ENCODE data around the gene ANKRD6. TPM values are rescaled to one million over a fixed set of nuclear protein-coding genes. Genes with fewer than 3 reads are reported as not detected.
A peak's percentile ranks its signal among the peaks of the same experiment; 100 is the strongest.

Gene ANKRD6
- total RNA-seq, 1 donor from 2014 or later, result 6.2 TPM

DNA sequence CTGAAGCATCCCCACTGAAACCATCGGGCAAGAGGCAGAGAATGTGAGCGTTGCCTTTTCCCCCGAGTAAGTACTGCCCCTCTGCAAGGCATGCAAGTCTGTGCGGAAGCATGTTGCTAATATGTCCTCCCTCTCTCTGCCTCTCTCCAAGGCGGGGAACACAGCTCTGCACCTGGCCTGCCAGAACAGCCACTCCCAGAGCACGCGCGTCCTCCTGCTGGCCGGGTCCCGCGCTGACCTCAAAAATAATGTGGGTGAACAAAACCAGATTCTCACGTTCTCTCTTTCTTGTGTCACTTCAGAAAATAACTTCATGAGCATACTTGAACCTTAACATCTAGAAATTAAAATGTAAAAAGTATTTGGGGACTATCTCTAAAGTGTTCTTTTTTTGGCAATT lies 179.2 kb downstream of the ANKRD6 start:
- TF ChIP-seq, protein P1, sequence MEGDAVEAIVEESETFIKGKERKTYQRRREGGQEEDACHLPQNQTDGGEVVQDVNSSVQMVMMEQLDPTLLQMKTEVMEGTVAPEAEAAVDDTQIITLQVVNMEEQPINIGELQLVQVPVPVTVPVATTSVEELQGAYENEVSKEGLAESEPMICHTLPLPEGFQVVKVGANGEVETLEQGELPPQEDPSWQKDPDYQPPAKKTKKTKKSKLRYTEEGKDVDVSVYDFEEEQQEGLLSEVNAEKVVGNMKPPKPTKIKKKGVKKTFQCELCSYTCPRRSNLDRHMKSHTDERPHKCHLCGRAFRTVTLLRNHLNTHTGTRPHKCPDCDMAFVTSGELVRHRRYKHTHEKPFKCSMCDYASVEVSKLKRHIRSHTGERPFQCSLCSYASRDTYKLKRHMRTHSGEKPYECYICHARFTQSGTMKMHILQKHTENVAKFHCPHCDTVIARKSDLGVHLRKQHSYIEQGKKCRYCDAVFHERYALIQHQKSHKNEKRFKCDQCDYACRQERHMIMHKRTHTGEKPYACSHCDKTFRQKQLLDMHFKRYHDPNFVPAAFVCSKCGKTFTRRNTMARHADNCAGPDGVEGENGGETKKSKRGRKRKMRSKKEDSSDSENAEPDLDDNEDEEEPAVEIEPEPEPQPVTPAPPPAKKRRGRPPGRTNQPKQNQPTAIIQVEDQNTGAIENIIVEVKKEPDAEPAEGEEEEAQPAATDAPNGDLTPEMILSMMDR (conservative IDR thresholded peaks at IDR 0.05; ENCODE audit: low read depth, low read length), result peak; percentile 15
- DNase-seq (ENCODE audit: low read depth), result no peak
- no peak overlapping the region for H3K4me3 ChIP-seq (ENCODE audit: low read depth, low read length)

DNA sequence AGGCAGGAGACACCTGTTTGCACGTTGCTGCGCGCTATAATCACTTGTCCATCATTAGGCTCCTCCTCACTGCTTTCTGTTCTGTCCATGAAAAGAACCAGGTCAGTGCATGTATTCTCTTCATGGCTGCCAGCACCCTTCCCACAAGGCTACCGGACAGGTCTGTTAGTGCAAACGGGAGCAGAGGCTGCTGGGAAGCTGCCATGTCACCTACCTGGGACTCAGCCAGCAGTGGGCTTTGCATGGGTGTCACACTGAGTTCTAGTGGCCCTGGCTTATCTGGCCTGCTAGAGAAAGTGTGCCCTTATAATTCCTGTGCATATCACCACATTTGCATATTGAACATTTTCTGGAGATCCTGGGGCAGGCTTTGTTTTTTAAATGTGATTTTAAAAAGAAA lies 180.8 kb downstream of the ANKRD6 start:
- no peak overlapping the region for H3K4me3 ChIP-seq (ENCODE audit: low read depth, low read length)
- TF ChIP-seq, protein P1 (conservative IDR thresholded peaks at IDR 0.05; ENCODE audit: low read depth, low read length), result no peak
- DNase-seq (ENCODE audit: low read depth), result no peak

DNA sequence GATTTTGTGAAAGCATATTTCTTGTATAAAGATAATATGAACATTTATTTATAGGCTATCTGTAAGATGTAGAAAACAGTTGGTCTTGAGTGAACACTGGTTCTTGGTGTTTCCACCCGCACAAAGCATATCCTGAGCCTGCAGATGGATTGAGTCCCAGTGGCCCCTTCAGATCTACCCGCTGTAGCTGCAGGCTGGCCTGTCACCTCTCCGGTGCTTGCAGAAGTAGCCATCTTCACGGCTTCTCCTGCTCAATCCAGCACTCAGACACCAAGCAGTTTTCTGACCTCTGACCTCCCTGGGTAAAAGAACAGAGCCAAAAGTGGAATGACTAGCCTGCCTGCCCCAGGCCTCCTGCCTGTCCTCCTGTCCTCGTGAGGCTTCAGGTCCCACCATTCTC lies 182.9 kb downstream of the ANKRD6 start:
- DNase-seq (ENCODE audit: low read depth), result no peak

DNA sequence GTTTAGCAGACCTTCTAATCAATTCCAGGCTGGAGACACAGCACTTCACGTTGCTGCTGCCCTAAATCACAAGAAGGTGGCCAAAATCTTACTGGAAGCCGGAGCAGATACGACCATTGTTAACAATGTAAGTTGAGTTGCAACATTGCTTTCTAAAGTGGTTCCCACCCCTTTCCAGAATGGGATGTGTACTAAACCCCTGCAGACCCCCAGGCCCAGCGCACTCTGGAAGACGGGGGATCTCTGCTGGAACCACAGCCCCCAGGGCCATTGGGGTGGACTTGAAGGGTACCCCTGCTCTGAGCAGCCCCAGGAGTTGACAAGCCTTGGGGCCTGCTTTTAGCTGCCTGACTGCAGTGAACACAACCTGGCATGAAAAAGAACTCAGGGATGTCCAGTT lies 183.6 kb downstream of the ANKRD6 start:
- H3K4me3 ChIP-seq (ENCODE audit: low read depth, low read length), result no peak overlapping the region
- TF ChIP-seq, protein P1 (conservative IDR thresholded peaks at IDR 0.05; ENCODE audit: low read depth, low read length), result no peak
- no peak for DNase-seq (ENCODE audit: low read depth)

More for the DNA sequence above, 182.9 kb downstream of the ANKRD6 start:
- no peak overlapping the region for H3K4me3 ChIP-seq (ENCODE audit: low read depth, low read length)
- TF ChIP-seq, protein P1 (conservative IDR thresholded peaks at IDR 0.05; ENCODE audit: low read depth, low read length), result no peak

DNA sequence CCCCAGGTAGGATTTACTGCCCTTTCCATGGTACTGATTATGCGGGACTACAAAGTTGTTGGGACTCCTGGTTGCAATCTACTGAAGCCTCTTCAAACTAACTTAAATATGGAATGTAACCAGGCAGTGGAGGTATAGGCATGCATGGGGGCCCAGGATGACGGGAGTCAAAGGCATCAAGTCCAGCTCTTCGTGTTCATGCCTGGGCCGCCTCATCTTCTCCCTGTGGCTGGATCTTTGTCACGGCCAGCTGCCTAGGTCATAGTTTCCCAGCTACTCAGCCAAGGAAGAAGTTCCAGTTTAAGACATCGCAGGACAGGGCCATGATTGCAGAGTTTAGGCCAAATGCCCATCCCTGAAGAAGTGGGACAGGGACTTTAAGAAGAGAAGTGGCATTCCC lies 185.1 kb downstream of the ANKRD6 start:
- TF ChIP-seq, protein P1 (conservative IDR thresholded peaks at IDR 0.05; ENCODE audit: low read depth, low read length), result no peak

DNA sequence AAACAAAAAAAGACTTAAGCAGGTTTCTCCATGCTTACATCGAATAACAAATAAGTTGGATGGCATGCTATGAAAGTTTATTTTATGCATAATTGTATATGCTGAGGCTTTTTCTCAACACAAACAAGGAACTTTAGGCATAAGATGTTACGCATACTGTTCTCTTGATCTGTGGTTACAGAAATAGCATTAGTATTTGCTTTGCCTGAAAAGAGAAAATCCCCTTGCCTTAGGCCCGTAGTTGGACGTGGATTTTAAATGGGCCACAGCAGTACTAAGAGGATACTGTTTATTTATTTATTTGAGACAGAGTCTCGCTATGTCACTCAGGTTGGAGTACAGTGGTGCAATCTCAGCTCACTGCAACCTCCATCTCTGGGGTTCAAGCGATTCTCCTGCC lies 186.6 kb downstream of the ANKRD6 start:
- TF ChIP-seq, protein P1 (conservative IDR thresholded peaks at IDR 0.05; ENCODE audit: low read depth, low read length), result no peak
- H3K4me3 ChIP-seq (ENCODE audit: low read depth, low read length), result no peak overlapping the region
- no peak for DNase-seq (ENCODE audit: low read depth)

More for the DNA sequence above, 185.1 kb downstream of the ANKRD6 start:
- DNase-seq (ENCODE audit: low read depth), result no peak
- H3K4me3 ChIP-seq (ENCODE audit: low read depth, low read length), result no peak overlapping the region

DNA sequence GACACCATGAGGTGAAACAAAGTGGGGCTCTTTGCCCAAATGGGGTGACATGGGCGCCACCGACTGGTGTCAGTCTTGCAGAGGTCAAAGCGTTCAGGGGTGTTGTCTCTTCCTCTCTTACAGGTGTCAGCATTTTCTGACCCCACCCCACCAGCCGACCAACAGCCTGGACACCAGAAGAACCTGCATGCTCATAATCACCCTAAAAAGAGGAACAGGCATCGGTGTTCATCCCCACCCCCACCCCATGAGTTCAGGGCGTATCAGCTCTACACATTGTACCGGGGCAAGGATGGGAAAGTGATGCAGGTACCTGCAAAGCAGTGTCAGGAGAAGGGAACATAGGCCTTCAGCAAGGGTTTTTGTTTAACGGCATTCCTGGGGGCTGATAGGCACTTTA lies 190.8 kb downstream of the ANKRD6 start:
- H3K4me3 ChIP-seq (ENCODE audit: low read depth, low read length), result no peak overlapping the region
- DNase-seq (ENCODE audit: low read depth), result no peak
- TF ChIP-seq, protein P1 (conservative IDR thresholded peaks at IDR 0.05; ENCODE audit: low read depth, low read length), result no peak

Data from epithelial cell of proximal tubule (primary cell).